Measurements from ENCODE around the gene PRKRA.

DNA sequence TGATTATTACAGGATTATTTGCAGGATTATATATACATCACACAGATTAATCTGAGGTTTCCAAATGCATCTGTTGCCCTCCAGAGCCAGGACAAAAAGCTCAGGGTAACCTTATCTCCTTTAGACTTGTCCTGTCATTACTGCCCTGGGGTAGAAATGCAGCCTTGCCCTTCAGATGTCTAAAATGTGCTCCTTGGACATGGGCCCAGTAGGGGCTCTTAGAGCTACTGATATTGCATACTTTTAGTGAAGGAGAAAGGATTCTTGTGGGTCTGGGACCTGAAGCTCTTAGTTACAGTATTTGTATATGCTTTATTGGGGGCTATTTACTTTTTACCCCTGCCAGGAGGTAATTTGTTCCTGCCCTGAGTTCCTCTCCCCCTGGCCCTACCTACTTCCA lies 56.1 kb downstream of the PRKRA start:
- TF ChIP-seq, protein P1, sequence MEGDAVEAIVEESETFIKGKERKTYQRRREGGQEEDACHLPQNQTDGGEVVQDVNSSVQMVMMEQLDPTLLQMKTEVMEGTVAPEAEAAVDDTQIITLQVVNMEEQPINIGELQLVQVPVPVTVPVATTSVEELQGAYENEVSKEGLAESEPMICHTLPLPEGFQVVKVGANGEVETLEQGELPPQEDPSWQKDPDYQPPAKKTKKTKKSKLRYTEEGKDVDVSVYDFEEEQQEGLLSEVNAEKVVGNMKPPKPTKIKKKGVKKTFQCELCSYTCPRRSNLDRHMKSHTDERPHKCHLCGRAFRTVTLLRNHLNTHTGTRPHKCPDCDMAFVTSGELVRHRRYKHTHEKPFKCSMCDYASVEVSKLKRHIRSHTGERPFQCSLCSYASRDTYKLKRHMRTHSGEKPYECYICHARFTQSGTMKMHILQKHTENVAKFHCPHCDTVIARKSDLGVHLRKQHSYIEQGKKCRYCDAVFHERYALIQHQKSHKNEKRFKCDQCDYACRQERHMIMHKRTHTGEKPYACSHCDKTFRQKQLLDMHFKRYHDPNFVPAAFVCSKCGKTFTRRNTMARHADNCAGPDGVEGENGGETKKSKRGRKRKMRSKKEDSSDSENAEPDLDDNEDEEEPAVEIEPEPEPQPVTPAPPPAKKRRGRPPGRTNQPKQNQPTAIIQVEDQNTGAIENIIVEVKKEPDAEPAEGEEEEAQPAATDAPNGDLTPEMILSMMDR (IDR thresholded peaks at IDR 0.05): no peak
- no peak for TF ChIP-seq POLR2A (IDR thresholded peaks at IDR 0.05)
